Colonic mucosa (tissue), 4 donors: Measurements from ENCODE around the gene RYK. TPM values are rescaled to one million over a fixed set of nuclear protein-coding genes. Genes with fewer than 3 reads are reported as not detected.

ENCODE experiments used
- DNase-seq: peaks from one replicate; pipeline ENCODE4 v3.0.0-alpha.2; 2020
- H3K27ac ChIP-seq: fragments of 200-600 bp; one replicate; pipeline ENCODE4 v1.8.0; 2021
- H3K27me3 ChIP-seq: fragments of 200-600 bp; one replicate; pipeline ENCODE4 v1.8.0; 2021
- H3K36me3 ChIP-seq: fragments of 200-600 bp; one replicate; pipeline ENCODE4 v1.8.0; 2021
- H3K4me1 ChIP-seq: fragments of 200-600 bp; one replicate; pipeline ENCODE4 v1.8.0; 2021; ENCODE audit warnings: mild to moderate bottlenecking
- H3K4me3 ChIP-seq: fragments of 200-600 bp; one replicate; pipeline ENCODE4 v1.8.0; 2021
- H3K9ac ChIP-seq, 2 donors: one replicate each; pipeline ENCODE4 v1.7.0; 2013; ENCODE audit warnings: control low read depth in 2 of 2, low read depth in 2 of 2, low read length in 2 of 2
- H3K9me3 ChIP-seq: fragments of 200-600 bp; one replicate; pipeline ENCODE4 v1.8.0; 2021
- intact Hi-C: fragments of 100-400 bp; cut with DNase I; formaldehyde crosslinking; loops from one replicate; pipeline ENCODE4 v1.14.1; 2022
- total RNA-seq, 2 donors: library from RNA; stranded (reverse); fragmentation: NEBNext Ultra II Directional in 1 of 2; extraction: Animal tissue kit (Norgen Biotek cat#: 25700) in 1 of 2; gene quantifications; one replicate each; pipeline ENCODE4 v1.2.1, GENCODE V29; 2021
- TF ChIP-seq, protein P1 (sequence below): fragments of 200-600 bp; IDR thresholded peaks from one replicate; pipeline ENCODE4 v1.8.0; 2022; ENCODE audit warnings: antibody characterized with exemption, mild to moderate bottlenecking
- donor health status: healthy.
- donor health status: DM: no; HTN: no; CAD: no.
- donor health status: DM: no; HTN: no; CAD: no.

RYK gene
- total RNA-seq, 2 donors from 2014 or later: 30.7 to 40.6 TPM

- no peak overlapping the region for H3K9ac ChIP-seq
- no peak overlapping the region for H3K27ac ChIP-seq
- H3K4me3 ChIP-seq: no peak overlapping the region
- no peak for DNase-seq
- TF ChIP-seq, protein P1, sequence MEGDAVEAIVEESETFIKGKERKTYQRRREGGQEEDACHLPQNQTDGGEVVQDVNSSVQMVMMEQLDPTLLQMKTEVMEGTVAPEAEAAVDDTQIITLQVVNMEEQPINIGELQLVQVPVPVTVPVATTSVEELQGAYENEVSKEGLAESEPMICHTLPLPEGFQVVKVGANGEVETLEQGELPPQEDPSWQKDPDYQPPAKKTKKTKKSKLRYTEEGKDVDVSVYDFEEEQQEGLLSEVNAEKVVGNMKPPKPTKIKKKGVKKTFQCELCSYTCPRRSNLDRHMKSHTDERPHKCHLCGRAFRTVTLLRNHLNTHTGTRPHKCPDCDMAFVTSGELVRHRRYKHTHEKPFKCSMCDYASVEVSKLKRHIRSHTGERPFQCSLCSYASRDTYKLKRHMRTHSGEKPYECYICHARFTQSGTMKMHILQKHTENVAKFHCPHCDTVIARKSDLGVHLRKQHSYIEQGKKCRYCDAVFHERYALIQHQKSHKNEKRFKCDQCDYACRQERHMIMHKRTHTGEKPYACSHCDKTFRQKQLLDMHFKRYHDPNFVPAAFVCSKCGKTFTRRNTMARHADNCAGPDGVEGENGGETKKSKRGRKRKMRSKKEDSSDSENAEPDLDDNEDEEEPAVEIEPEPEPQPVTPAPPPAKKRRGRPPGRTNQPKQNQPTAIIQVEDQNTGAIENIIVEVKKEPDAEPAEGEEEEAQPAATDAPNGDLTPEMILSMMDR: no peak
- H3K36me3 ChIP-seq: no peaks in the 10 kb centered on the region
- H3K27me3 ChIP-seq: no peaks in the 10 kb centered on the region
- no peaks in the 10 kb centered on the region for H3K9me3 ChIP-seq
- no peaks in the 10 kb centered on the region for H3K4me1 ChIP-seq
- intact Hi-C loops: no loop called here
Measured at GRCh38 chr3:134274571-134274970, 23.9 kb upstream of the RYK start.

GRCh38 chr3:134267996-134268395 lies 17.3 kb upstream of the RYK start:
- Histone ChIP-seq H3K27me3 (no peaks in the 10 kb centered on the region), H3K36me3 (no peaks in the 10 kb centered on the region), H3K27ac (no peak overlapping the region), H3K9ac (no peak overlapping the region), H3K9me3 (no peaks in the 10 kb centered on the region), H3K4me3 (no peak overlapping the region), H3K4me1 (no peaks in the 10 kb centered on the region)
- TF ChIP-seq, protein P1: no peak
- DNase-seq: no peak
- intact Hi-C loops: no loop called here

DNA sequence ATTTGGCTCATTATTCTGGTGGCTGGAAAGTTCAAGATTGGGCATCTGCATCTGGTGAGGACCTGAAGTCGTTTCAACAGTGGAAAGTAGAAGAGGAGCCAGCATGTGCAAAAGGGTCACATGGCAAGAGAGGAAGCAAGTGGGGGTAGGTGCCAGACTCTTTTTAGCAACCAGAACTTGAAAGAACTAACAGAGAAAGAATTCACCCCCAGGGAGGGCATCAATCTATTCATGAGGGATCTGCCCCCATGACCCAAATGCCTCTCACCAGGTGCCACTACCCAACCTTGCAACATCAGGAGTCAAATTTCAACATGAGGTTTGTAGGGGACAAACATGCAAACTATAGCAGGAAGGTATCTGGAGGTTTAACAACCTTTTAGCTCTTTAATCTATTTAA lies 10.3 kb upstream of the RYK start:
- H3K27ac ChIP-seq: no peak overlapping the region

GRCh38 chr3:134258761-134259347 lies 8.2 kb upstream of the RYK start:
- H3K9ac ChIP-seq: no peak overlapping the region
- intact Hi-C loops: no loop called here
- no peak overlapping the region for H3K4me3 ChIP-seq

More for the DNA sequence above, 10.3 kb upstream of the RYK start:
- H3K4me1 ChIP-seq: no peaks in the 10 kb centered on the region
- H3K27me3 ChIP-seq: no peaks in the 10 kb centered on the region
- no peaks in the 10 kb centered on the region for H3K9me3 ChIP-seq
- H3K4me3 ChIP-seq: no peak overlapping the region
- H3K9ac ChIP-seq: no peak overlapping the region
- no peaks in the 10 kb centered on the region for H3K36me3 ChIP-seq
- DNase-seq: no peak
- intact Hi-C loops: no loop called here
- TF ChIP-seq, protein P1: no peak

DNA sequence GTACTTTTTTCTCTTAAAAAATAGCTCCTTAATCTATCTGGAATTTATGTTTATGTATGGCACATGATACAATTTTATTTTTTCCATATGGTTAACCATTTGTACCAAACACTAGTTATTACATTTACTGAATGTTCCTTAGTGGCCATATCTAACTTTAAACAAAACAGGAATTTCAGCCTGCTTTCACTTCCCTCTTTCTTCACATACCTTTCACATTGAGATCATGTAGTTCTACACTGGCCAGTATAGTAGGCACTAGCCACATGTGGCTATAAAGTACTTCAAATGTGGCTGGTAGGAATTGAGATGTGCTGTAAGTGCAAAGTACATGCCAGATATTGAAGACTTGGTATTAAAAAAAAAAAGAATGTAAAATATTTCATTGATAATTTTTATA lies 4.7 kb upstream of the RYK start:
- Histone ChIP-seq H3K4me3 (no peak overlapping the region), H3K9me3 (no peaks in the 10 kb centered on the region), H3K9ac (no peak overlapping the region), H3K27ac (no peak overlapping the region), H3K27me3 (no peaks in the 10 kb centered on the region), H3K36me3 (no peaks in the 10 kb centered on the region), H3K4me1 (no peaks in the 10 kb centered on the region)
- no peak for DNase-seq
- intact Hi-C loops: no loop called here
- TF ChIP-seq, protein P1: no peak

More at GRCh38 chr3:134258761-134259347, 8.2 kb upstream of the RYK start:
- no peaks in the 10 kb centered on the region for H3K4me1 ChIP-seq
- no peak for DNase-seq
- H3K9me3 ChIP-seq: no peaks in the 10 kb centered on the region
- H3K36me3 ChIP-seq: no peaks in the 10 kb centered on the region
- TF ChIP-seq, protein P1: no peak
- H3K27me3 ChIP-seq: no peaks in the 10 kb centered on the region
- H3K27ac ChIP-seq: no peak overlapping the region
